ENCODE results near the gene PRDM16.

DNA sequence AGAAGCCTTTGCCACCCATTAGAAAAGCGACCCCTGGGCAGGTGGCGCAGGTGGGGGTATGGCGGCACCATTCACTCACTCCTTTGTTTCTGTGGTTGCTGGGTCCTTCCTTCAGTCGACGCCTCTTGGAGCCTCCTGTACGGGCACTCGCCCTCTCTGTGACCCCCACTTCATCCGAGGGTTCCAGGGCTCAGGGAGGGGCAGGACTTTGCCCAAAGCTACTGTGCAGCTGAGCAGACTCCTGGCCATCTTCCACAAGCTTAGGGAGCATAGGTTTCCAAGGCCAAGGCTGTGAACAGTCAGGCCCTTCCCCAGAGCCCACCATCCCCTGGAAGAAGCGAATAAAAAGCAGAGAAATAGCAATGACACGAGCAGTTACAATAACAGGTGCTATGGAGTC lies 194.8 kb downstream of the PRDM16 start:
- TF ChIP-seq, protein P1, sequence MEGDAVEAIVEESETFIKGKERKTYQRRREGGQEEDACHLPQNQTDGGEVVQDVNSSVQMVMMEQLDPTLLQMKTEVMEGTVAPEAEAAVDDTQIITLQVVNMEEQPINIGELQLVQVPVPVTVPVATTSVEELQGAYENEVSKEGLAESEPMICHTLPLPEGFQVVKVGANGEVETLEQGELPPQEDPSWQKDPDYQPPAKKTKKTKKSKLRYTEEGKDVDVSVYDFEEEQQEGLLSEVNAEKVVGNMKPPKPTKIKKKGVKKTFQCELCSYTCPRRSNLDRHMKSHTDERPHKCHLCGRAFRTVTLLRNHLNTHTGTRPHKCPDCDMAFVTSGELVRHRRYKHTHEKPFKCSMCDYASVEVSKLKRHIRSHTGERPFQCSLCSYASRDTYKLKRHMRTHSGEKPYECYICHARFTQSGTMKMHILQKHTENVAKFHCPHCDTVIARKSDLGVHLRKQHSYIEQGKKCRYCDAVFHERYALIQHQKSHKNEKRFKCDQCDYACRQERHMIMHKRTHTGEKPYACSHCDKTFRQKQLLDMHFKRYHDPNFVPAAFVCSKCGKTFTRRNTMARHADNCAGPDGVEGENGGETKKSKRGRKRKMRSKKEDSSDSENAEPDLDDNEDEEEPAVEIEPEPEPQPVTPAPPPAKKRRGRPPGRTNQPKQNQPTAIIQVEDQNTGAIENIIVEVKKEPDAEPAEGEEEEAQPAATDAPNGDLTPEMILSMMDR (IDR thresholded peaks at IDR 0.05) = no peak
- TF ChIP-seq POLR2A (IDR thresholded peaks at IDR 0.05) = no peak
